ENCODE results near the gene ABHD5. TPM values are rescaled to one million over a fixed set of nuclear protein-coding genes. Genes with fewer than 3 reads are reported as not detected.
"Not testable (repeated sequence)": the region's sequence is repeated elsewhere in the genome, so short reads cannot be mapped to it uniquely, and the experiment has no call there.

The ABHD5 gene
- total RNA-seq, 2 donors from 2014 or later = 28.6 to 48.5 TPM

DNA sequence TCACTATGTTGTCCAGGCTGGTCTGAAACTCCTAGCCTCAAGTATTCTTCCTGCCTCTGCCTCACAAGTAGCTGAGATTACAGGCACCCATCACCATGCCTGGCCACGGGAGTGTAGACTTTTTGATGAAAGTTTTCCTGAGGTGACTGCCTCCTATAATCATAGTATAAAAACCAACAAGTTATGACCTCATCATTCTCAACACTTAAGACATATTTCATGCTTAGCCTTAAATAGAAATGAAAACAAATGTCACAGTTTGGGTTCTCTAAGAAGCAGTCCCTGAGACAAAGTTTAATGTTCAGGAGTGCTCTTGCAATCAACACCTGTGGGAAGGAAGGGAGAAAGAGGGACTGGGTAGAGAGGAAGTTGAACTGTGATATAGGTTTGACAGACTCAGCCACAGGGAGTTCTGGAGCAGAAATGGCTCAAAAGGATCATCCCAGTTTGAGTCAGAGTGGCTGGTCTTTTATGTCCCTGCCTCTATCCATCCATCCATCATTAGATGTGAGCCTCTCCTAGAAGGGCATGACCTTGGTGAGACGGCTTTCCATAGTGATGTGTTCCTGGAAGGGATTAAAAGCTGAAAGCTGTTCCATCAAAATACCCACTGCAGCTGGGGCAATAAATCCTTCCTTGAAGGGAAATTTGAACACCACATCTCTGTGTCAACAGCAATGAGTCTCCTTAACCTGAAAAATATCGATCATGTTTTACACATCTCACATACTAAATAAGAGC lies 16.2 kb upstream of the ABHD5 start:
- no peak for DNase-seq (ENCODE audit: low spot score)
- no peak for ATAC-seq
- Mint-ChIP-seq H3K27ac (no peak overlapping the region), H3K27me3 (peaks cover 0 to 5% of the 10 kb centered on the region in 2 donors), H3K4me1 (ENCODE audit: low read depth in 2 of 2) (no peaks in the 10 kb centered on the region), H3K4me3 (no peak overlapping the region), H3K9me3 (no peaks in the 10 kb centered on the region), H3K36me3 (no peaks in the 10 kb centered on the region)

DNA sequence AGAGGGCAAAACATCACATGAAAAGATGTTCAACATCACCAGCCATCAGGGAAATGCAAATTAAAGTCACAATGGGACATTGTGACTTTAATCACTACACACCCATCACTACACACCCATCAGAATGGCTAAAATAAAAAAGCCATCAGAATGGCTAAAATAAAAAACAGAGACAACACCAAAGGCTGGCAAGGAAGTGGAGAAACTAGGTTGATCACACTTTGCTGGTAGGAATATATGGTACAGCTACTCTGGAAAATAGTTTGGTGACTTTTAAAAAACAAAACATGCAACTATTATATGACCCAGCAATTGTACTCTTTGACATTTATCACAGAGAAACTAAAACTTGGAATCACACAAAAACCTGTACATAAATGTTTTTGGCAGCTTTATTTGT lies 15.1 kb upstream of the ABHD5 start:
- Mint-ChIP-seq H3K27ac (no peak overlapping the region), H3K9me3 (no peaks in the 10 kb centered on the region), H3K36me3 (no peaks in the 10 kb centered on the region)

GRCh38 chr3:43676441-43676840 lies 14.3 kb upstream of the ABHD5 start:
- Mint-ChIP-seq H3K27ac (no peak overlapping the region), H3K9me3 (no peaks in the 10 kb centered on the region), H3K4me1 (ENCODE audit: low read depth in 2 of 2) (no peaks in the 10 kb centered on the region), H3K36me3 (no peaks in the 10 kb centered on the region), H3K4me3 (no peak overlapping the region), H3K27me3 (peaks cover 7 to 9% of the 10 kb centered on the region in 2 donors)
- ATAC-seq = no peak
- DNase-seq (ENCODE audit: low spot score) = no peak

More for the DNA sequence above, 15.1 kb upstream of the ABHD5 start:
- no peak for ATAC-seq
- Mint-ChIP-seq H3K27me3 (peaks cover 7 to 9% of the 10 kb centered on the region in 2 donors), H3K4me1 (ENCODE audit: low read depth in 2 of 2) (no peaks in the 10 kb centered on the region), H3K4me3 (no peak overlapping the region)
- no peak for DNase-seq (ENCODE audit: low spot score)

DNA sequence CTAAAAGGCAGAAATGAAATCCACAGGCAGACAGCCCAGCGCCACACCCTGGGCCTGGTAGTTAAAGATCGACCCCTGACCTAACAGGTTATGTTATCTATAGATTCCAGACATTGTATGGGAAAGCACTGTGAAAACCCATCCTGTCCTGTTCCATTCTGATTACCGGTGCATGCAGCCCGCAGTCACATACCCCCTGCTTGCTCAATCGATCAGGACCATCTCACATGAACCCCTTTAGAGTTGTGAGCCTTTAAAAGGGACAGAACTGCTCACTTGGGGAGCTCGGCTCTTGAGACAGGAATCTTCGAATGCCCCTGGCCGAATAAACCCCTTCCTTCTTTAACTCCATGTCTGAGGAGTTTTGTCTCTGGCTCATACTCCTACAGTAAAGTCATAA lies 12.4 kb upstream of the ABHD5 start:
- not testable (repeated sequence) for ATAC-seq; DNase-seq (ENCODE audit: low spot score); H3K9me3 Mint-ChIP-seq; H3K27ac Mint-ChIP-seq; H3K36me3 Mint-ChIP-seq; H3K4me1 Mint-ChIP-seq (ENCODE audit: low read depth in 2 of 2); H3K4me3 Mint-ChIP-seq
- peaks cover 7 to 17% of the 10 kb centered on the region in 2 donors for H3K27me3 Mint-ChIP-seq

DNA sequence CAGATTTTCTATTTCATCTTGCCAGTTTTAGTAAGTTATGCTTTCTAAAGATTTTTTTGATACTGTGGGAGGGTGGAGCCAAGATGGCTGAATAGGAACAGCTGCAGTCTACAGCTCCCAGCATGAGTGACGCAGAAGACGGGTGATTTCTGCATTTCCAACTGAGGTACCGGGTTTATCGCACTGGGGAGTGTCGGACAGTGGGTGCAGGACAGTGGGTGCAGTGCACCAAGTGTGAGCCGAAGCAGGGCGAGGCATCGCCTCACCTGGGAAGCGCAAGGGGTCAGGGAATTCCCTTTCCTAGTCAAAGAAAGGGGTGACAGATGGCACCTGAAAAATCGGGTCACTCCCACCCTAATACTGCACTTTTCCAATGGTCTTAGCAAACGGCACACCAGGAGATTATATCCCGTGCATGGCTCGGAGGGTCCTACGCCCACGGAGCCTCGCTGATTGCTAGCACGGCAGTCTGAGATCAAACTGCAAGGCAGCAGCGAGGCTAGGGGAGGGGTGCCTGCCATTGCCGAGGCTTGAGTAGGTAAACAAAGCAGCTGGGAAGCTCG lies 11.8 kb upstream of the ABHD5 start:
- not testable (repeated sequence) for H3K4me3 Mint-ChIP-seq, H3K36me3 Mint-ChIP-seq

GRCh38 chr3:43680857-43681256 lies 9.9 kb upstream of the ABHD5 start:
- DNase-seq (ENCODE audit: low spot score); H3K9me3 Mint-ChIP-seq; H3K27ac Mint-ChIP-seq; ATAC-seq; H3K4me3 Mint-ChIP-seq; H3K4me1 Mint-ChIP-seq (ENCODE audit: low read depth in 2 of 2); H3K36me3 Mint-ChIP-seq: not testable (repeated sequence)
- H3K27me3 Mint-ChIP-seq = peaks cover 7 to 17% of the 10 kb centered on the region in 2 donors

More for the DNA sequence above, 11.8 kb upstream of the ABHD5 start:
- H3K9me3 Mint-ChIP-seq; H3K4me1 Mint-ChIP-seq (ENCODE audit: low read depth in 2 of 2); DNase-seq (ENCODE audit: low spot score); H3K27ac Mint-ChIP-seq; ATAC-seq: not testable (repeated sequence)
- H3K27me3 Mint-ChIP-seq = peaks cover 7 to 18% of the 10 kb centered on the region in 2 donors

GRCh38 chr3:43684944-43685343 lies 5.8 kb upstream of the ABHD5 start:
- no peaks in the 10 kb centered on the region for H3K36me3 Mint-ChIP-seq
- ATAC-seq (no peak), DNase-seq (ENCODE audit: low spot score) (no peak)
- peaks cover 6 to 17% of the 10 kb centered on the region in 2 donors for H3K27me3 Mint-ChIP-seq
- no peaks in the 10 kb centered on the region for H3K9me3 Mint-ChIP-seq
- H3K4me3 Mint-ChIP-seq = no peak overlapping the region
- H3K4me1 Mint-ChIP-seq (ENCODE audit: low read depth in 2 of 2) = peaks cover 0 to 7% of the 10 kb centered on the region in 2 donors
- H3K27ac Mint-ChIP-seq = no peak overlapping the region

DNA sequence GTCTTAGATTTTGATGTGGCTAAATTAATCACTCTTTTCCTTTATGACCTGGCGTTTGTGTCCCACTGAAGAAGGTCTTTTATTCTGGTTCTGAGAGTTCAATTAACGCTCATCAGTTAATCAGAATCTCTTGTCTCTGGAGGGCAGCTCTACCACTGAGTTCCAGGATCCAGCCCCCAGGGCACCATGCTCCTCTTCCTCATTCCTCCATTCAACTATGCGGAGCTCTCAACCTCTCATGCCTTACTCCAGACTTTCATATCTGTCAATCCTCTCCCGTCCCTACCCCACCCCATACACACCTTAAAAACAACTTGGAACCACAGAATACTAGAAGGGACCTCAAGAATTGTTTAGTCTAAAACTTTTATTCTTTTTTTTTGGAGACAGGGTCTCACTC lies 4.8 kb upstream of the ABHD5 start:
- Mint-ChIP-seq H3K27me3 (peaks cover 0 to 13% of the 10 kb centered on the region in 2 donors), H3K36me3 (no peaks in the 10 kb centered on the region), H3K27ac (no peak overlapping the region), H3K4me1 (ENCODE audit: low read depth in 2 of 2) (peaks cover 6 to 11% of the 10 kb centered on the region in 2 donors), H3K4me3 (no peak overlapping the region), H3K9me3 (no peaks in the 10 kb centered on the region)
- DNase-seq (ENCODE audit: low spot score) (no peak), ATAC-seq (no peak)

GRCh38 chr3:43686333-43686699 lies 4.4 kb upstream of the ABHD5 start:
- Mint-ChIP-seq H3K4me3 (no peak overlapping the region), H3K36me3 (no peaks in the 10 kb centered on the region), H3K27me3 (peaks cover 0 to 13% of the 10 kb centered on the region in 2 donors), H3K4me1 (ENCODE audit: low read depth in 2 of 2) (peaks cover 6 to 11% of the 10 kb centered on the region in 2 donors), H3K27ac (no peak overlapping the region), H3K9me3 (no peaks in the 10 kb centered on the region)
- DNase-seq (ENCODE audit: low spot score) = no peak
- no peak for ATAC-seq

DNA sequence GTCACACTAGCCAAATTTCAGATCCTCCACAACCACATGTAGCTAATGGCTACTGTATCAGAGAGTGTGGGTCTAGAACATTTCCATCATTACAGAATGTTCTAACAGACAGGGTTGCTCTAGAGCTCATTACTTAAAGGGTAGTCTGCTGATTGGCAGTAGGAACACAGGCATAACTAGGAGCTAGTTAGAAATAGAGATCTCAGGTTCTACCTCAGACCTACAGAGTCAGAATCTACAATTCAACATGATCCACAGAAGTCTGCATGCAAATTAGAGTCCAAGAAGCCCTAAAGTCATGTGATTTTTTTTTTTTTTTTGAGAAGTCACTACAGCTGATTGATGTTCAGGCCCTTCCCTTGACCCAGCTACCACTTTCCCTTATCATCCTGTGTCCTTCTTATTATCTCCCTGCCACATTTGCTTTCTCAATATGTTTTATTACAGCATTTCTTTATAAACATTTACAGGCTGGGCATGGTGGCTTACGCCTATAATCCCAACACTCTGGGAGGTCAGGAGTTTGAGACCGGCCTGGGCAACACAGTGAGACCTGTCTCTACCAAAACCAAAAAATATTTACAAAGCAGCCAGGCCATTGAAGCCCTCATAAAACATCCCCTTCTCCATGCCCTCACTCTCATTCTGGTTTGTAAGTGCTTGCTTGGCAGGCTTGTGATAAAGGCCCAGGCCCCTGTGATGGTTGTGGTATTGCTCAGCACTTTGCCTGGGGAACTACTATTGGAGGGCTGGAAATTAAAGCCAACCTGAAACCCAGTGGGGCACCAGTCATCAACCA lies 3.8 kb upstream of the ABHD5 start:
- H3K4me3 Mint-ChIP-seq = no peak overlapping the region
- H3K36me3 Mint-ChIP-seq = peaks cover 4% of the 10 kb centered on the region
- H3K27me3 Mint-ChIP-seq = peaks cover 0 to 8% of the 10 kb centered on the region in 2 donors
- H3K9me3 Mint-ChIP-seq = no peaks in the 10 kb centered on the region
- H3K4me1 Mint-ChIP-seq (ENCODE audit: low read depth in 2 of 2) = peaks cover 10 to 16% of the 10 kb centered on the region in 2 donors
- no peak for ATAC-seq
- no peak for DNase-seq (ENCODE audit: low spot score)
- no peak overlapping the region for H3K27ac Mint-ChIP-seq

DNA sequence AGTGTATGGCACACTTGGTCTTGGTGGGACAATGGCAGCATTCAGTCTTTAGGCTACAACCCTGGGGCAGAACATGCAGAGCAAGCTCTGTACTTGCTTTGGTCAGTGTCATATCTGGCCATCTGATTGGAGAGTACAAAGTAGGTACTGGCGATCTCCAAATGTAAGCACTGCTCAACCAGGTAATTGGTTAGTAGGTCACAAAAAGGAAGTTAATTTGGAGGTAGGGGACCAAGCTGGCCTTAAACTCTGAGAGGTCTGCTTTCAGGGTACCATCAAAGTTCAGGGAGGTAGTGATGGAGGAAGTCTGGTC lies 3.3 kb upstream of the ABHD5 start:
- peaks cover 16 to 21% of the 10 kb centered on the region in 2 donors for H3K4me1 Mint-ChIP-seq (ENCODE audit: low read depth in 2 of 2)
- H3K27ac Mint-ChIP-seq = no peak overlapping the region
- ATAC-seq (no peak), DNase-seq (ENCODE audit: low spot score) (no peak)
- no peak overlapping the region for H3K4me3 Mint-ChIP-seq
- H3K27me3 Mint-ChIP-seq = peaks cover 0 to 5% of the 10 kb centered on the region in 2 donors
- H3K9me3 Mint-ChIP-seq = no peaks in the 10 kb centered on the region
- peaks cover 7% of the 10 kb centered on the region for H3K36me3 Mint-ChIP-seq

DNA sequence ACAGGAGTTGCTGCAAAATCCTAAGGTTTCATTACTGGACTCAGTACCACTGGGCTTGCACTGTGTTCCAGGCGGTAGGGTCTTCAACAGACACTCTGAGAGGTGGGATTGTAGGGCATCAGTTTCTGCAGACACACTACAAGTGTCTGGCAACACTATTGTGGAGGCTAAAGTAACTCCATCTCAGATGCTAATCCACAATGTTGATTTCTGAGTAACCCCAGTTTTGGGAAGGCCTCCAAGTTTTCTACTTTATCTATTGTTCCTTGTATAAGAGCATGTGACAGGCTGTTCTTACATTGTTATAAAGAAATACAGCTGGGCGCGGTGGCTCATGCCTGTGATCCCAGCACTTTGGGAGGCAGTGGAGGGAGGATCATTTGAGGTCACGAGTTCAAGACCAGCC lies 2.5 kb upstream of the ABHD5 start:
- peaks cover 7% of the 10 kb centered on the region for H3K36me3 Mint-ChIP-seq
- no peak overlapping the region for H3K4me3 Mint-ChIP-seq
- H3K27ac Mint-ChIP-seq = no peak overlapping the region
- peaks cover 22 to 29% of the 10 kb centered on the region in 2 donors for H3K4me1 Mint-ChIP-seq (ENCODE audit: low read depth in 2 of 2)
- no peaks in the 10 kb centered on the region for H3K9me3 Mint-ChIP-seq
- ATAC-seq (no peak), DNase-seq (ENCODE audit: low spot score) (no peak)
- H3K27me3 Mint-ChIP-seq = peaks cover 0 to 3% of the 10 kb centered on the region in 2 donors

- Mint-ChIP-seq H3K4me3 (peak overlapping the region; percentile 88), H3K36me3 (peaks cover 7% of the 10 kb centered on the region), H3K27me3 (peaks cover 0 to under 1% of the 10 kb centered on the region in 2 donors), H3K4me1 (ENCODE audit: low read depth in 2 of 2) (peaks cover 28 to 36% of the 10 kb centered on the region in 2 donors), H3K27ac (peak overlapping the region in 1 of 2 donors; percentile 85), H3K9me3 (no peaks in the 10 kb centered on the region)
- DNase-seq (ENCODE audit: low spot score) (no peak), ATAC-seq (no peak)
Measured at GRCh38 chr3:43689166-43689565, 1.6 kb upstream of the ABHD5 start.

Data from natural killer cell treated with Interleukin-12 subunit alpha and Interleukin-12 subunit beta and Interleukin-15 and Interleukin-18, amount 100 ng/mL, for 72 hours (primary cell).